Activated T-helper 9 cell treated with anti-CD3 and anti-CD28 coated beads, Interleukin-2, amount 50 U/mL, for 16 hours (primary cell): ENCODE data around the gene TOR2A.

ENCODE experiments used
- DNase-seq: peaks from one replicate; pipeline ENCODE4 v3.0.0-alpha.2; 2020; ENCODE audit warnings: low read depth

TOR2A gene

GRCh38 chr9:127698985-127699670 lies 36.0 kb downstream of the TOR2A start:
- DNase-seq = peak; percentile 76

DNA sequence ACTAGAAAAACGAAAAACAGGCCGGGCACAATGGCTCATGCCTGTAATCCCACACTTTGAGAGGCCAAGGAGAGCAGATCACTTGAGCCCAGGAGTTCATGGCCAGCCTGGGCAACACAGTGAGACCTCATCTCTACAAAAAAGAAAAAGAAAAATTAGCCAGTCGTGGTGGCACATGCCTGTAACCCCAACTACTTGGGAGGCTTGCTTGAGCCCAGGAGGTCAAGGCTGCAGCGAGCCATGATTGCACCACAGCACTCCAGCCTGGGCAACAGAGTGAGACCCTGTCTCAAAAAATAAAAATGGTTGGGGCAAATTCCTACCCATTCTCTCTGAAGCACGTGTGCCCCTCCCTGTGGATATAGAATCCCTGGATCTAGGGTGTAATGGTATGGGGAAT lies 36.7 kb downstream of the TOR2A start:
- DNase-seq = no peak

DNA sequence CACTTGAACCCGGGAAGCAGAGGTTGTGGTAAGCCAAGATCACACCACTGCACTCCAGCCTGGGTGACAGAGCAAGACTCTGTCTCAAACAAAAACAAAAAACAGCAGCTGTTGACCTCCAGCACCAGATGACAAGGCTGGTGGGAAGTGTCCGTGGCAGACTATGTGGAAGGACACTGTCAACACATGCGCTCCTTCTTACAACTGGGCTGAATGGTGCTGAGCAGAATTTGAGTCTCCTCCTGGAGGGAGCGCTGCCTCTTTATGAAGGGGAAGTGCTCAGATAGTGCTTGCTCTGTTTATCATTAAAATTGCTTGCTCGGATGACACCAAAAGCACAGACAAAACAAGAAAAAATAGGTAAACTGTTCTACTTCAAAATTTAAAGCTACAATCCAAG lies 37.5 kb downstream of the TOR2A start:
- no peak for DNase-seq

DNA sequence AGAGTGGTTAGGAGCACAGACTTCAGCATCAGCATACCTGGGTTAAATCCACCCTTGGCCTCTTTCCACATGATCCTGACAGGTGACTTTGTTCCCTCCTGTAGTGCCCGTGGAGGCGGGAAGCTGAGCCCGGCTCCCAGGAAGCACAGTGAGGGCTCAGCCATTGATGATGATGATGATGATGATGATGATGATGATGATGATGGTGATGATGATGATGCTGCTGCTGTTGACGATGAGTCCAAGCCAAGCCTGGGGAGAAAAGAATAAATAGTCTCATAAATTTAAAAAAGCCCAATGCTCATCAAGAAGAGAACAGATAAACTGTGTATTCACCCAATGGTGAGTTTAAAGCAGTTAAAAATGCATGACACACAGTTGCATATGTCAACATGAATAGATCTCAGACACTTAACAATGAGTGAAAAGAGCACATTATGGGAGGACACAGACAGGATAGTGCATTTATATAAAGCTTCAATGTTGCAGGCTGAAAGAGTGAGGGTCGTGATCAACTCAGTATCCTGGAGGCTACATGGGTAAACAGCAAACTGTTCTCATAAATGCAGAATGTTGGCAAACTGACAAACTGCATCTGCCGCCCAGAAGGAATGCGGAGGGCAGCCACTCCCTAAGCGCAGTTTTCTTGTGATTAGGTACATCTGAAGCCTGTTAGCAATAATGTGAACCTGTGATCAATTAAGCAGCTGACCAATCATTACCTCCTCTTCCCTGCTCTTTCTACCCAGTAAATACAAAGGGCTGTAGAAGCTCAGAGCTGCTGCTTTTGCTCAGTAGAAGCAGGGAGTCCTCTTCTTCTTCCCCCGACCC lies 40.0 kb downstream of the TOR2A start:
- DNase-seq = no peak

GRCh38 chr9:127693697-127694096 lies 41.4 kb downstream of the TOR2A start:
- DNase-seq = no peak

- DNase-seq = no peak
These were observed 42.0 kb downstream of the TOR2A start for GRCh38 chr9:127693143-127693542.

DNA sequence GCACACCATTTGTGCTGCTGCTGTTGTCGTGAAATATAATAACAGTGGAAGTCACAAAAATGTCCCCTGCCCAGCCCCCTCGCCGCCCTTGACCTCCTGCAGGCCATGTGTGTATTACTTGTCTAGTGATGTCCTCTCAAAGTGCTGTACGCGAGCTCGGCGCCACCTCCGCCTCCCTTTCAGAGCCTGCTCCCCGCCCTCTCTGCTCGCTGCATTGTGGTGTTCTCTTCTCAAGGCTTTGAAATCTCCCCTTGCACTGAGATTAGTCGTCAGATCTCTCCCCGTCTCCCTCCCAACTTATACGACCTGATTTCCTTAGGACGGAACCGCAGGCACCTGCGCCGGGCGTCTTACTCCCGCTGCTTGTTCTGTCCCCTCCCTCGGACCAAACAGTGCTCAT lies 43.0 kb downstream of the TOR2A start:
- DNase-seq = no peak

- DNase-seq = no peak
These were observed 44.4 kb downstream of the TOR2A start for GRCh38 chr9:127690735-127691134.

DNA sequence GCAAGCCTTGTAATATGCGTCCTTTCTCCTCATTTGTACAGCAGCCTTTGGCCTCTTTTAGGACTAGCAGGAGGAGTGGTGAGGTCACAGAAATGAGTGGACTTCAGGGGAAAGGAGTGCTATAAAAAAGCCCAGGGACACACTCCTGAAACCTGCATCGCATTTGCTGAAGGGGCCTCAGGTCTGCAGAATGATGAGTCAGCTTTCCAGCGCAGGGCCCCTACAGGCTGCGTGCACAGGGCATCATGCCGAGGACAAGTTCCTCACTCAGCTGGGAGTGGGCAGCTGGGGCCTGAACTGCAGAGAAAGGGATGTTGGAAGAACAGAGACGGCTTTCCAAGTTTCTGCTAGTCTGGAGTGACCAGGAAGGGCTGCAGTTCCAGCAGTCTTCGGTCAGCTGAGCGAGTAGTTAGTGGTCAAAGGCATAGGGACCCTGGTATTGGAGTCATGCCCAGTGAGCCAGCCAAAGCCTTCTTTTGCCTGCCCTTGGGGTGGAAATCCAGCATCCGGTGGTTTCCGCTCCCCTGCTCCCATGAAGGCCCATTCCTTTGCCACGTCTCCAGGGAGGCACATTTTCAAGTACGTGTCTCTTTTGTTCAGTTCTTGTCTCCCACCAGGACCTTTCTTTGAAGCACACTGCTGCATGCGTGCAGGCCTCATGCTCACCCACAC lies 45.6 kb downstream of the TOR2A start:
- no peak for DNase-seq

- no peak for DNase-seq
These were observed 48.4 kb downstream of the TOR2A start for GRCh38 chr9:127686461-127687393.

- no peak for DNase-seq
These were observed 50.5 kb downstream of the TOR2A start for GRCh38 chr9:127684576-127684975.

GRCh38 chr9:127683723-127684122 lies 51.4 kb downstream of the TOR2A start:
- no peak for DNase-seq

GRCh38 chr9:127682351-127683136 lies 52.5 kb downstream of the TOR2A start:
- no peak for DNase-seq
